ENCODE data around the gene KHNYN.

GRCh38 chr14:24443053-24443665 lies 13.4 kb downstream of the KHNYN start:
- no peak for TF ChIP-seq CTCF (conservative IDR thresholded peaks at IDR 0.05; ENCODE audit: low read length)
- TF ChIP-seq EZH2phosphoT487 (IDR thresholded peaks at IDR 0.05; ENCODE audit: borderline replicate concordance, low read depth, low read length), result no peak
